ENCODE results near the gene SULT1C3.

Gene SULT1C3

DNA sequence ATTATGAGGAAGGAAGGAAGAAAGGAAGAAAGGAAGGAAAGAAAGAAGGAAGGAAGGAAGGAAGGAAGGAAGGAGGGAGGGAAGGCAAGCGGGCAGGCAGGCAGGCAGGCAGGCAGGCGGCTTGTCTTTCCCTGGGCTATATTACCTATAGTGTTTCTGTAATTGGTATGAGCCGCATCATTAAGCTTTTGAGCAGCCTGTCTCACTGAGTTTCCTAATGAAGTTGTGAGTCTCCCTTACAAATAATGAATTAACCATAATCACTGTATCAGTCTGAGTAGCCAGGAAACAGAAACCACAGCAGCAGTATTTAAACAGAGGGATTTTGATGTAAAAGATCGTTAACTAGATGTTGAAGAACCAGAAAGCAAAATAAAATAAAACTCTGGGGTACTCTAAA is 11.8 kb upstream of the SULT1C3 start:
- no peak overlapping the region for H3K27ac ChIP-seq (replicated peaks)
- TF ChIP-seq SPI1 (IDR thresholded peaks at IDR 0.05; ENCODE audit: borderline replicate concordance, low read depth) (no peak), POLR2AphosphoS5 (IDR thresholded peaks at IDR 0.05; ENCODE audit: low read depth) (no peak), GABPA (IDR thresholded peaks at IDR 0.05; ENCODE audit: low read depth) (no peak)
- TF ChIP-seq, protein P1, sequence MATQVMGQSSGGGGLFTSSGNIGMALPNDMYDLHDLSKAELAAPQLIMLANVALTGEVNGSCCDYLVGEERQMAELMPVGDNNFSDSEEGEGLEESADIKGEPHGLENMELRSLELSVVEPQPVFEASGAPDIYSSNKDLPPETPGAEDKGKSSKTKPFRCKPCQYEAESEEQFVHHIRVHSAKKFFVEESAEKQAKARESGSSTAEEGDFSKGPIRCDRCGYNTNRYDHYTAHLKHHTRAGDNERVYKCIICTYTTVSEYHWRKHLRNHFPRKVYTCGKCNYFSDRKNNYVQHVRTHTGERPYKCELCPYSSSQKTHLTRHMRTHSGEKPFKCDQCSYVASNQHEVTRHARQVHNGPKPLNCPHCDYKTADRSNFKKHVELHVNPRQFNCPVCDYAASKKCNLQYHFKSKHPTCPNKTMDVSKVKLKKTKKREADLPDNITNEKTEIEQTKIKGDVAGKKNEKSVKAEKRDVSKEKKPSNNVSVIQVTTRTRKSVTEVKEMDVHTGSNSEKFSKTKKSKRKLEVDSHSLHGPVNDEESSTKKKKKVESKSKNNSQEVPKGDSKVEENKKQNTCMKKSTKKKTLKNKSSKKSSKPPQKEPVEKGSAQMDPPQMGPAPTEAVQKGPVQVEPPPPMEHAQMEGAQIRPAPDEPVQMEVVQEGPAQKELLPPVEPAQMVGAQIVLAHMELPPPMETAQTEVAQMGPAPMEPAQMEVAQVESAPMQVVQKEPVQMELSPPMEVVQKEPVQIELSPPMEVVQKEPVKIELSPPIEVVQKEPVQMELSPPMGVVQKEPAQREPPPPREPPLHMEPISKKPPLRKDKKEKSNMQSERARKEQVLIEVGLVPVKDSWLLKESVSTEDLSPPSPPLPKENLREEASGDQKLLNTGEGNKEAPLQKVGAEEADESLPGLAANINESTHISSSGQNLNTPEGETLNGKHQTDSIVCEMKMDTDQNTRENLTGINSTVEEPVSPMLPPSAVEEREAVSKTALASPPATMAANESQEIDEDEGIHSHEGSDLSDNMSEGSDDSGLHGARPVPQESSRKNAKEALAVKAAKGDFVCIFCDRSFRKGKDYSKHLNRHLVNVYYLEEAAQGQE (IDR thresholded peaks at IDR 0.05; ENCODE audit: insufficient replicate concordance, low read depth) = no peak
- TF ChIP-seq, protein P2, sequence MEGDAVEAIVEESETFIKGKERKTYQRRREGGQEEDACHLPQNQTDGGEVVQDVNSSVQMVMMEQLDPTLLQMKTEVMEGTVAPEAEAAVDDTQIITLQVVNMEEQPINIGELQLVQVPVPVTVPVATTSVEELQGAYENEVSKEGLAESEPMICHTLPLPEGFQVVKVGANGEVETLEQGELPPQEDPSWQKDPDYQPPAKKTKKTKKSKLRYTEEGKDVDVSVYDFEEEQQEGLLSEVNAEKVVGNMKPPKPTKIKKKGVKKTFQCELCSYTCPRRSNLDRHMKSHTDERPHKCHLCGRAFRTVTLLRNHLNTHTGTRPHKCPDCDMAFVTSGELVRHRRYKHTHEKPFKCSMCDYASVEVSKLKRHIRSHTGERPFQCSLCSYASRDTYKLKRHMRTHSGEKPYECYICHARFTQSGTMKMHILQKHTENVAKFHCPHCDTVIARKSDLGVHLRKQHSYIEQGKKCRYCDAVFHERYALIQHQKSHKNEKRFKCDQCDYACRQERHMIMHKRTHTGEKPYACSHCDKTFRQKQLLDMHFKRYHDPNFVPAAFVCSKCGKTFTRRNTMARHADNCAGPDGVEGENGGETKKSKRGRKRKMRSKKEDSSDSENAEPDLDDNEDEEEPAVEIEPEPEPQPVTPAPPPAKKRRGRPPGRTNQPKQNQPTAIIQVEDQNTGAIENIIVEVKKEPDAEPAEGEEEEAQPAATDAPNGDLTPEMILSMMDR (IDR thresholded peaks at IDR 0.05; ENCODE audit: insufficient read depth, low read length) = no peak
- no peak overlapping the region for H3K4me3 ChIP-seq (replicated peaks; ENCODE audit: insufficient read depth, low read length)
- no peak for DNase-seq (ENCODE audit: low read depth in 1 of 2, low spot score in 1 of 2)
- H3K27me3 ChIP-seq (ENCODE audit: insufficient read depth, poor library complexity, severe bottlenecking) = peaks cover 5% of the 10 kb centered on the region

DNA sequence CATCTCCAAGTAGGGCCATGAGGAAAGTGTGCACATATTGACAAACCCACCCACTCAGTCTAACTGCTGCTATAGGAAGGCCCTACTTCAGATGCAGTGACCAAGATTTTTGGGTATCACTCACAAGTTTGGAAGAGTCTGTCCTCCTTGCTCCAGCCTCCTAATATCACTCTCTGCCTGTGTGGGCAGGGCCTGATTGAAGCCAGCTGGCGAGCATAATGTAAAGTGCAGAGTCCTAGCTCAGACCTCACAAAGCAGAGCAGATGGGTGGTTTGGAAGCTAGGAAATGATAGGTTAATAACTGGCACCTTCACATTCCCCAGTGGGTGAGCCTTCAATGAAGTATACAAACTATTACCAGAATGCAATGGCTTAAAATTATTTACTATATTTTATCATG is 11.2 kb upstream of the SULT1C3 start:
- no peak overlapping the region for H3K4me3 ChIP-seq (replicated peaks; ENCODE audit: insufficient read depth, low read length)
- TF ChIP-seq GABPA (IDR thresholded peaks at IDR 0.05; ENCODE audit: low read depth) (no peak), POLR2AphosphoS5 (IDR thresholded peaks at IDR 0.05; ENCODE audit: low read depth) (no peak), SPI1 (IDR thresholded peaks at IDR 0.05; ENCODE audit: borderline replicate concordance, low read depth) (no peak)
- TF ChIP-seq, protein P2 (IDR thresholded peaks at IDR 0.05; ENCODE audit: insufficient read depth, low read length) = no peak
- TF ChIP-seq, protein P1 (IDR thresholded peaks at IDR 0.05; ENCODE audit: insufficient replicate concordance, low read depth) = no peak
- H3K27me3 ChIP-seq (ENCODE audit: insufficient read depth, poor library complexity, severe bottlenecking) = peaks cover 5% of the 10 kb centered on the region
- DNase-seq (ENCODE audit: low read depth in 1 of 2, low spot score in 1 of 2) = no peak
- no peak overlapping the region for H3K27ac ChIP-seq (replicated peaks)

DNA sequence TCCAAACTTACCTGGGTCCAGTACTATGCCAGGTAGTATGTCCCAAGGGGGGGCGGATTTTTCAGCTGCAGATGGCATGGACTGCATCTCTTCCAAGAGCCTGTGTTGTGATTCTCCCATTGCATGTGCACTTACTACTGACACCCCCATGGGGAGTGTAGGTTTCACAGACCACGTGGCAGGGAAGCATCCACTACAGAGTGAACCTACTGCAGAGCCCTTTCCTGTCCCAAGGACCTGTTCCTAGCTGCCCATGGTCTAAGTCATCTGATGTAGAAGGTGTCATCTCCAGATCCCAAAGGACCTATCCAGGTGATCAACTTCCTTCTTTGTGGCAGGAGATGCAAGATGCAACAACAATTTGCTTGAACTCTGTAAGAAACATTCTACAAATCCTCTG is 9.9 kb upstream of the SULT1C3 start:
- H3K4me3 ChIP-seq (replicated peaks; ENCODE audit: insufficient read depth, low read length) = no peak overlapping the region
- no peak for DNase-seq (ENCODE audit: low read depth in 1 of 2, low spot score in 1 of 2)
- H3K27ac ChIP-seq (replicated peaks) = no peak overlapping the region
- H3K27me3 ChIP-seq (ENCODE audit: insufficient read depth, poor library complexity, severe bottlenecking) = peaks cover 5% of the 10 kb centered on the region
- TF ChIP-seq SPI1 (IDR thresholded peaks at IDR 0.05; ENCODE audit: borderline replicate concordance, low read depth) = no peak

DNA sequence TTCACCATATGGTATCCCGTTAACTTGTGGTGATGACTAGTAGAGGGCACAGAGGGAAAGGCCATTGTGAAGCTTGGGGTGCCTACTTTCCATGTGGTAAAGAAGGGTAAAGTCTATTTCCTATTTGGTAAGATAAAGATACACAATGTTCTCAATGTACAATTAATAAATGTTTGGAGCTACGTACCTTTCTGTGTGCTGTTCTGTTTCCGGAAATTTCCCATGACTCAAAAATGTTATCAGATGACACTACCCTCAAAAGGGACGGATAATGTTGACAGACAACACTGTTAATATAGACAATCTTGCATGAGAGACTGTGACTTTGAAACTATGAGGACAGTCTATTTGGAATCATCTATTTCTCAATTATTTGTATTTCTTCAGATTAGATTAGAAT is 4.2 kb upstream of the SULT1C3 start:
- no peak overlapping the region for H3K4me3 ChIP-seq (replicated peaks; ENCODE audit: insufficient read depth, low read length)
- TF ChIP-seq, protein P2 (IDR thresholded peaks at IDR 0.05; ENCODE audit: insufficient read depth, low read length) = no peak
- TF ChIP-seq SPI1 (IDR thresholded peaks at IDR 0.05; ENCODE audit: borderline replicate concordance, low read depth) (no peak), POLR2AphosphoS5 (IDR thresholded peaks at IDR 0.05; ENCODE audit: low read depth) (no peak), GABPA (IDR thresholded peaks at IDR 0.05; ENCODE audit: low read depth) (no peak)
- TF ChIP-seq, protein P1 (IDR thresholded peaks at IDR 0.05; ENCODE audit: insufficient replicate concordance, low read depth) = no peak
- no peak overlapping the region for H3K27ac ChIP-seq (replicated peaks)
- DNase-seq (ENCODE audit: low read depth in 1 of 2, low spot score in 1 of 2) = no peak
- H3K27me3 ChIP-seq (ENCODE audit: insufficient read depth, poor library complexity, severe bottlenecking) = no peaks in the 10 kb centered on the region
